Testis (tissue), 2 donors: ENCODE data around the gene HMGXB3.

ENCODE experiments used
- POLR2A ChIP-seq: fragments of 450-650 bp; IDR thresholded peaks from one replicate; pipeline ENCODE4 v1.6.1; 2017; ENCODE audit warnings: antibody characterized with exemption, mild to moderate bottlenecking, moderate library complexity
- TF ChIP-seq, protein P1 (sequence below), 3 experiments: fragments of 450-650 bp in 2 of 3; fragments of 200-600 bp in 1 of 3; sonication (generic) in 1 of 3; IDR thresholded peaks; one replicate each; pipeline ENCODE4 v1.5.1; 2016 to 2019; ENCODE audit warnings: antibody characterized with exemption in 3 of 3, mild to moderate bottlenecking in 2 of 3, moderate library complexity in 1 of 3

DNA sequence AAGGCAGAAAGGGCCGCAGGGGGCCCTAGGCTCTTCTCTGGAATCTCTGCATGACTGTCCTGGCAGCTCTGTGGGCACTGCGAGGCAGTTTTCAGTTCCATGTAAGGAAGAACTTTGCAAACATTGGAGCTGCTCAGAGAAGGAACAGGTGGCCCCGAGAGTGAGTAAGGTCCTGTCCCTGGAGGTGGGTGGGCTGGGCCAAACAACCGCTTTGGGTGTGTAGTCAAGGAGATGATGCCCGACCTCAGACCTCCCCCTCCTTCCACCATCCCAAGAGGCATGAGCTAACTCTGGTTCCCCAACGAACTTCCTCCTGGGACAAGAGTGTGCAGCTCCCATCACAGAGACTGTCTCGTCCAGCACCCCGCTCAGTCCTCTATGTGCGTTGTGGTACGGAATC lies 65.3 kb downstream of the HMGXB3 start:
- TF ChIP-seq, protein P1, sequence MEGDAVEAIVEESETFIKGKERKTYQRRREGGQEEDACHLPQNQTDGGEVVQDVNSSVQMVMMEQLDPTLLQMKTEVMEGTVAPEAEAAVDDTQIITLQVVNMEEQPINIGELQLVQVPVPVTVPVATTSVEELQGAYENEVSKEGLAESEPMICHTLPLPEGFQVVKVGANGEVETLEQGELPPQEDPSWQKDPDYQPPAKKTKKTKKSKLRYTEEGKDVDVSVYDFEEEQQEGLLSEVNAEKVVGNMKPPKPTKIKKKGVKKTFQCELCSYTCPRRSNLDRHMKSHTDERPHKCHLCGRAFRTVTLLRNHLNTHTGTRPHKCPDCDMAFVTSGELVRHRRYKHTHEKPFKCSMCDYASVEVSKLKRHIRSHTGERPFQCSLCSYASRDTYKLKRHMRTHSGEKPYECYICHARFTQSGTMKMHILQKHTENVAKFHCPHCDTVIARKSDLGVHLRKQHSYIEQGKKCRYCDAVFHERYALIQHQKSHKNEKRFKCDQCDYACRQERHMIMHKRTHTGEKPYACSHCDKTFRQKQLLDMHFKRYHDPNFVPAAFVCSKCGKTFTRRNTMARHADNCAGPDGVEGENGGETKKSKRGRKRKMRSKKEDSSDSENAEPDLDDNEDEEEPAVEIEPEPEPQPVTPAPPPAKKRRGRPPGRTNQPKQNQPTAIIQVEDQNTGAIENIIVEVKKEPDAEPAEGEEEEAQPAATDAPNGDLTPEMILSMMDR (IDR thresholded peaks at IDR 0.05), result no peak
- no peak for TF ChIP-seq POLR2A
